ENCODE measurements around the gene BCHE.

GRCh38 chr3:165725296-165725695, 111.9 kb downstream of the BCHE start:
- TF ChIP-seq ZNF341 (tag by site-specific recombination; IDR thresholded peaks at IDR 0.05; ENCODE audit: low read depth) (no peak), SP2 (tag by site-specific recombination; IDR thresholded peaks at IDR 0.05) (no peak), CTCF (tag by site-specific recombination; IDR thresholded peaks at IDR 0.05) (no peak), OSR2 (tag by site-specific recombination; IDR thresholded peaks at IDR 0.05) (no peak), ZNF26 (tag by site-specific recombination; IDR thresholded peaks at IDR 0.05) (no peak), ZNF23 (tag by site-specific recombination; IDR thresholded peaks at IDR 0.05; ENCODE audit: borderline replicate concordance) (no peak), ZNF391 (tag by site-specific recombination; IDR thresholded peaks at IDR 0.05; ENCODE audit: borderline replicate concordance, low read depth) (no peak), HOXA7 (CRISPR knock-in tag; IDR thresholded peaks at IDR 0.05; ENCODE audit: borderline replicate concordance) (no peak), SETDB1 (IDR thresholded peaks at IDR 0.05; ENCODE audit: insufficient read length, low read length) (no peak), ZNF704 (tag by site-specific recombination; IDR thresholded peaks at IDR 0.05) (no peak), ZNF561 (tag by site-specific recombination; IDR thresholded peaks at IDR 0.05; ENCODE audit: borderline replicate concordance) (no peak), ZNF768 (tag by site-specific recombination; IDR thresholded peaks at IDR 0.05) (no peak), ZNF670 (tag by site-specific recombination; IDR thresholded peaks at IDR 0.05; ENCODE audit: low read depth) (no peak)
